ENCODE results near the gene RGS3.

RGS3 gene

GRCh38 chr9:113608082-113608685 lies 144.7 kb downstream of the RGS3 start:
- Histone ChIP-seq H3K4me1 (ENCODE audit: control insufficient read depth, insufficient read depth, low read length) (peaks cover 9% of the 10 kb centered on the region; the same call in 1 of the 2 replicates), H3K9me3 (ENCODE audit: control insufficient read depth, insufficient read depth, low read length) (no peaks in the 10 kb centered on the region), H3K27ac (ENCODE audit: low read length) (no peak overlapping the region), H3K27me3 (ENCODE audit: control insufficient read depth, insufficient read depth, low read length) (no peaks in the 10 kb centered on the region), H3K4me3 (ENCODE audit: low read length) (no peak overlapping the region), H3K36me3 (ENCODE audit: control insufficient read depth, insufficient read depth, low read length) (no peaks in the 10 kb centered on the region)
- no peak for DNase-seq (ENCODE audit: low read depth, low spot score)
- no CpG with 5 or more reads among the region's 9 CpGs for WGBS (ENCODE audit: insufficient coverage, insufficient read length)

DNA sequence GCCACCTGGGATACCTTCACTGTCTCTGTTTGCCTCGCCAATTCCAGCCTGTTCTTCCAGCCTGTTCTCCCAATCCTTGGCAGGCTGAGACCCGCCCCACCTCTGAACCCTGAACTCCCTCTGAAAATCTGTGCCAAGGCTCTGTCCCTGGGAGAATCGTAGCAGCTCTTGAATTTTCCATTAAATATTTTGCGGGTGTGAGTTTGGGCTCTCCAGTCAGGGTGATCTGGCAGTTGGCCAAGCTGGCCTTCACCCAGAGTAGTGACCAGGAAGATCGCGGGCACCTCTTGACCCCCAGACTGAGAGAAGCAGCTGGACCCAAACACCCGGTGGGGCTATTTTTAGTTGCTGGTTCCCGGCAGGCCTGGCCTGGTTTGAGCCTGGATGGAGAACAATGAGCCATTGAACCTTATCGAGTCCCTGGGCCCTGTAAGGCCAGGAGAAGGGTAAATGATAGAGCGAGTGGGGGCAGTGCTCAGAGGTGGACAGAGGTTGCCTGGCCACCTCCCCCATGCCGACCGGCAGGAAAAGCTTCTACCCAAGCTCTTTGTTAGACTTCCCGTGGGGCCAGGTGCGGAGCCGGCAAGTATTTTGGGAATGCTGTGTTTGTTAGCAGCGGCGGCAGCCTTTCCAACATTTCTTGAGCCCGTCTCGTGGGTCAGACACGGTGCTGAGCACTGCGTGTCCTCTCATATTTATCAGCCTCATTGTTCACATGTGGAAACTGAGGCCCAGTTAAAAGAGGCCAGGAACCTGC lies 146.2 kb downstream of the RGS3 start:
- Histone ChIP-seq H3K27ac (ENCODE audit: low read length) (no peak overlapping the region), H3K27me3 (ENCODE audit: control insufficient read depth, insufficient read depth, low read length) (no peaks in the 10 kb centered on the region), H3K9me3 (ENCODE audit: control insufficient read depth, insufficient read depth, low read length) (no peaks in the 10 kb centered on the region), H3K36me3 (ENCODE audit: control insufficient read depth, insufficient read depth, low read length) (no peaks in the 10 kb centered on the region), H3K4me3 (ENCODE audit: low read length) (no peak overlapping the region), H3K4me1 (ENCODE audit: control insufficient read depth, insufficient read depth, low read length) (peaks cover 9% of the 10 kb centered on the region; the same call in 1 of the 2 replicates)
- DNase-seq (ENCODE audit: low read depth, low spot score) = no peak
- WGBS (ENCODE audit: insufficient coverage, insufficient read length) = no CpG with 5 or more reads among the region's 21 CpGs

DNA sequence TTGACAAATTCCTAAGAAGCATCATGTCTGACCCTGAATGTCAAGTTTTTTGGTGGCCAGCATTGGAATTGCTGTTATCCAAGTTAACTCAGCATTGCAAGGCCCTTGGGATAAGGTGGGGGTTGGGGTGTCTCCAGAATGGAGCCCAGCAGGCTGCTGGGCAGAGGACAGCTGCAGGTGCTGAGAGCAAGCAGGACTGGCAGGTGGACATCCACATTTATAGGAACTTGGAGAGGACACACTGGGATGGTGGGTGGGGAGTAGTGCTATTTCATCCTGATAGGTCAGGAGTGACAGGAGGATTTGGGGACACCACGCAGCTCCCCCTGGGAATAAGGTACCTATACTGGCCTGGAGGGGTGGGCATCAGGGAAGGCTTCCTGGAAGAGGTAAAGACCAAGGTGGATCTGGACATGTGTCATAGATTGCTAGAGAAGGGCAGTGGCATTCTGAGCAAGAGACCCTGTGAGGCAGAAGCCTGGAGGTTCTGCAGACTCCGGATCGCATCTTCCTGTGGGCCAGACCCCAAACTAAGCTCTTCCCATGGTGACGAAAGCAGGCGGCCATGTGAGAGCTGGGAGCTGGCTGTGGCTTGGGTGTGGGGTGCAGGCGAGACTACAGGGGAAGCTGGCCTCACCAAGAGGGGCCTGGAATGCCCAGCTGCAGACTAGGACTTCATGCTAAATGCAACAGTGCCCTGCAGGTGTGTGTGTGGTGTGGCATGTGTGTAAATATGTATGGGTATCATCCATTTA lies 148.1 kb downstream of the RGS3 start:
- no peak overlapping the region for H3K4me3 ChIP-seq (ENCODE audit: low read length)
- H3K27me3 ChIP-seq (ENCODE audit: control insufficient read depth, insufficient read depth, low read length) = no peaks in the 10 kb centered on the region
- no CpG with 5 or more reads among the region's 6 CpGs for WGBS (ENCODE audit: insufficient coverage, insufficient read length)
- no peak for DNase-seq (ENCODE audit: low read depth, low spot score)
- peaks cover 9% of the 10 kb centered on the region; the same call in 1 of the 2 replicates for H3K4me1 ChIP-seq (ENCODE audit: control insufficient read depth, insufficient read depth, low read length)
- H3K27ac ChIP-seq (ENCODE audit: low read length) = no peak overlapping the region
- H3K36me3 ChIP-seq (ENCODE audit: control insufficient read depth, insufficient read depth, low read length) = no peaks in the 10 kb centered on the region
- H3K9me3 ChIP-seq (ENCODE audit: control insufficient read depth, insufficient read depth, low read length) = no peaks in the 10 kb centered on the region

DNA sequence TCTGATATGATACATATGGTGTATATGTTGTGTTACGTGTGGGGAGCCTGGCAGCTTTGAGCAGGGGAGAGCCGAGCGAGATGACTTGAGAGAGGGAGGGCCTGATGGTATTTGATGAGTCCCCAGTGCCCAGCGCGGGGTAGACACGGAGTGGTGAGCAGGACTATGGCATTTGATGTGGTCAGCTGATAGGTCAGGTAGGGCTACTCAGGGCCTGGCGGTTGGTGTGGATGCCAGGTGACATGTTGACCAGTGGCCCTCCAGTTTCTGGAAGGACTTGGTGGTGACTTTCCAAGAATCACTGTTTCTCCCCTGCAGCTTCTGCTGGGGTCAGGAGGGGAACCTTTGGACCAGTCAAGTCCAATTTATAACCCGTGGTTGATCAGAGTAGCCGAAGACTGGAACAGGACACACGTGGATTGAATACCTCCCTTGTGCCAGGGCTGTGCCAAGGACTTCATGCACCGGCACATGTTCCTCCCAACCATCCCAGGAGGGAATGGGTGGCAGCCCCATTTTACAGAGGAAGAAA lies 148.8 kb downstream of the RGS3 start:
- Histone ChIP-seq H3K27ac (ENCODE audit: low read length) (no peak overlapping the region), H3K36me3 (ENCODE audit: control insufficient read depth, insufficient read depth, low read length) (no peaks in the 10 kb centered on the region), H3K4me3 (ENCODE audit: low read length) (no peak overlapping the region), H3K27me3 (ENCODE audit: control insufficient read depth, insufficient read depth, low read length) (no peaks in the 10 kb centered on the region), H3K9me3 (ENCODE audit: control insufficient read depth, insufficient read depth, low read length) (no peaks in the 10 kb centered on the region), H3K4me1 (ENCODE audit: control insufficient read depth, insufficient read depth, low read length) (peaks cover 9% of the 10 kb centered on the region; the same call in 1 of the 2 replicates)
- no CpG with 5 or more reads among the region's 11 CpGs for WGBS (ENCODE audit: insufficient coverage, insufficient read length)
- DNase-seq (ENCODE audit: low read depth, low spot score) = no peak

DNA sequence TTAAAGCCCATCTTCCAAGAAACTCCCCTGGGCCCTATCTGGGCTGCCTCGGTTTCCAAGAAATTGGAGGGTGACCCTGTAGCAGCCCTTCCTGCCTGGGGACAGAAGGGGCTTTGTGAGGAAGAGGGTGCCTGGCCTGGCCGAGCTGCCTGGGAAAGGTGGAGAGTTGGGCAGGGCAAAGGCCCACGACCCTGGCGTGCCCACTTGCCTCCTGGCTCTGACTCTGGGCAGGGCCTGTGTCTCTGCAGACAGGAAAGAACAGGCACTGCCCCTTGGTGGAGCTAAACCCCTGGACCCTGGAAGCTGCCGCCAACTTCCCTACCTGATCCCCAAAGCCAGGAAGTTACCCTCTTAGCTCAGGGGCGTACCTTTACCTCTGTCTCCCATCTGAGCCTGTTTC lies 149.3 kb downstream of the RGS3 start:
- H3K36me3 ChIP-seq (ENCODE audit: control insufficient read depth, insufficient read depth, low read length) = no peaks in the 10 kb centered on the region
- peaks cover 9% of the 10 kb centered on the region; the same call in 1 of the 2 replicates for H3K4me1 ChIP-seq (ENCODE audit: control insufficient read depth, insufficient read depth, low read length)
- H3K4me3 ChIP-seq (ENCODE audit: low read length) = no peak overlapping the region
- H3K9me3 ChIP-seq (ENCODE audit: control insufficient read depth, insufficient read depth, low read length) = no peaks in the 10 kb centered on the region
- no CpG with 5 or more reads among the region's 6 CpGs for WGBS (ENCODE audit: insufficient coverage, insufficient read length)
- H3K27me3 ChIP-seq (ENCODE audit: control insufficient read depth, insufficient read depth, low read length) = no peaks in the 10 kb centered on the region
- no peak overlapping the region for H3K27ac ChIP-seq (ENCODE audit: low read length)
- DNase-seq (ENCODE audit: low read depth, low spot score) = no peak

DNA sequence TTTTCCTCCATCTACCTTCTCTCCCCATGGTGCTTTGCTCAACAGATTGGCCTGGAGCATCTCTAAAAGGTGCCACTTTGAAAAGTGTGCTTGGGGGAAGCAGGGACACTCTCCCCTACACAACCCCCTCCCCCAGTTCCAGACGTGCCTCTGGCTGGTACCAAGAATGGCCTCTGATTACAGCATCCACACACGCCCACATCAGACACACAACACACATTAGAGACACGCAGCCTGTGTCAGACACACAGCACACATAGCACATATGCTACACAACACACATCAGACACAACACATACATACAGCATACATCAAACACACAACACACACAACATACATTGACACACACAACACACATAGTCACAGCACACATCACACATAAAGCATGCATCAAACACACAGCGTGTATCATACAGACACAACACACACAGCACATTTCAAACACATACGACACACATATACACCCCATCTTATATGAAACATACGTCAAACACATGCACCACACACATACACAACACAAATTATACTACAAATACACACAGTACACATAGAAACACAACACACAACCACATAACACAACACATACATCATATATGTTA lies 150.4 kb downstream of the RGS3 start:
- H3K36me3 ChIP-seq (ENCODE audit: control insufficient read depth, insufficient read depth, low read length) = no peaks in the 10 kb centered on the region
- no peak overlapping the region for H3K27ac ChIP-seq (ENCODE audit: low read length)
- H3K4me3 ChIP-seq (ENCODE audit: low read length) = no peak overlapping the region
- 100% methylated on average over 3 of the region's 6 CpGs for WGBS (ENCODE audit: insufficient coverage, insufficient read length)
- DNase-seq (ENCODE audit: low read depth, low spot score) = no peak
- peaks cover 9% of the 10 kb centered on the region; the same call in 1 of the 2 replicates for H3K4me1 ChIP-seq (ENCODE audit: control insufficient read depth, insufficient read depth, low read length)
- H3K27me3 ChIP-seq (ENCODE audit: control insufficient read depth, insufficient read depth, low read length) = no peaks in the 10 kb centered on the region
- H3K9me3 ChIP-seq (ENCODE audit: control insufficient read depth, insufficient read depth, low read length) = no peaks in the 10 kb centered on the region

- no peaks in the 10 kb centered on the region for H3K36me3 ChIP-seq (ENCODE audit: control insufficient read depth, insufficient read depth, low read length)
These were observed 151.5 kb downstream of the RGS3 start for GRCh38 chr9:113614843-113615648.

DNA sequence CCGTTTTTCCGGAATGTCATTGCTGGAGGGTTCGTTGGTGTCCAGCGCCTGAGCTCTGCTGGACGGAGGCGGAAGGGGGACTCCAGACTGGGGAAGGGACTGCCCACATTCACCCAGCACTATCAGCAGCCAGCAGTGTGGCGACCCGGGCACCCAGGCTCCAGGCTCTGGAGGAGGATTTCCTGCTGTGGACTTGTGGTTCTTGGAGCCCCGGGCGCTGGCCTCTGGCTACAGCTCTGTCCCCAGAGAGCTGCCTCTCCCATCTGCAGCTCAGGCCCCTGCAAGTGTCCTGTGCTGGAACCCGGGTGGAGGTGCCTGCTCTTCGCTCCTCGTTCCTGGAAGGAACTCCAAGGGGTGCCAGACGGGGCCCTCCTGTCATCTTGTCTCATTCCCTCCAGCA lies 152.6 kb downstream of the RGS3 start:
- H3K36me3 ChIP-seq (ENCODE audit: control insufficient read depth, insufficient read depth, low read length) = no peaks in the 10 kb centered on the region
- no peaks in the 10 kb centered on the region for H3K27me3 ChIP-seq (ENCODE audit: control insufficient read depth, insufficient read depth, low read length)
- no CpG with 5 or more reads among the region's 14 CpGs for WGBS (ENCODE audit: insufficient coverage, insufficient read length)
- H3K4me1 ChIP-seq (ENCODE audit: control insufficient read depth, insufficient read depth, low read length) = peaks cover 3% of the 10 kb centered on the region; the same call in 1 of the 2 replicates
- no peaks in the 10 kb centered on the region for H3K9me3 ChIP-seq (ENCODE audit: control insufficient read depth, insufficient read depth, low read length)
- DNase-seq (ENCODE audit: low read depth, low spot score) = no peak
- no peak overlapping the region for H3K4me3 ChIP-seq (ENCODE audit: low read length)
- H3K27ac ChIP-seq (ENCODE audit: low read length) = no peak overlapping the region

More at GRCh38 chr9:113614843-113615648, 151.5 kb downstream of the RGS3 start:
- Histone ChIP-seq H3K27me3 (ENCODE audit: control insufficient read depth, insufficient read depth, low read length) (no peaks in the 10 kb centered on the region), H3K4me3 (ENCODE audit: low read length) (no peak overlapping the region), H3K9me3 (ENCODE audit: control insufficient read depth, insufficient read depth, low read length) (no peaks in the 10 kb centered on the region), H3K27ac (ENCODE audit: low read length) (no peak overlapping the region), H3K4me1 (ENCODE audit: control insufficient read depth, insufficient read depth, low read length) (peaks cover 6% of the 10 kb centered on the region; the same call in 1 of the 2 replicates)
- WGBS (ENCODE audit: insufficient coverage, insufficient read length) = no CpG with 5 or more reads among the region's 14 CpGs
- DNase-seq (ENCODE audit: low read depth, low spot score) = no peak

- Histone ChIP-seq H3K4me1 (ENCODE audit: control insufficient read depth, insufficient read depth, low read length) (peaks cover 3% of the 10 kb centered on the region; the same call in 1 of the 2 replicates), H3K27me3 (ENCODE audit: control insufficient read depth, insufficient read depth, low read length) (no peaks in the 10 kb centered on the region), H3K27ac (ENCODE audit: low read length) (no peak overlapping the region), H3K9me3 (ENCODE audit: control insufficient read depth, insufficient read depth, low read length) (no peaks in the 10 kb centered on the region), H3K4me3 (ENCODE audit: low read length) (no peak overlapping the region), H3K36me3 (ENCODE audit: control insufficient read depth, insufficient read depth, low read length) (no peaks in the 10 kb centered on the region)
- WGBS (ENCODE audit: insufficient coverage, insufficient read length) = no CpG with 5 or more reads among the region's 16 CpGs
- DNase-seq (ENCODE audit: low read depth, low spot score) = no peak
These were observed 153.3 kb downstream of the RGS3 start for GRCh38 chr9:113616621-113617496.

All from iPS DF 6.9 (cell line).